Ascending aorta (tissue), 2 donors: ENCODE data around the gene KLHL9. TPM values are rescaled to one million over a fixed set of nuclear protein-coding genes. Genes with fewer than 3 reads are reported as not detected.

Experiments used
- DNase-seq, 2 donors: peaks; one replicate each; pipeline ENCODE4 v3.0.0-alpha.2; 2019; ENCODE audit warnings: low spot score in 2 of 2
- H3K27ac ChIP-seq, 2 donors: fragments of 200-600 bp; sonication (generic); one replicate each; pipeline ENCODE4 v1.5.1; 2016 to 2017; ENCODE audit warnings: mild to moderate bottlenecking in 1 of 2
- H3K27me3 ChIP-seq: fragments of 200-600 bp; sonication (generic); one replicate; pipeline ENCODE4 v1.5.1; 2017
- H3K36me3 ChIP-seq, 2 donors: fragments of 200-600 bp; sonication (generic); one replicate each; pipeline ENCODE4 v1.5.1; 2016
- H3K4me1 ChIP-seq, 2 donors: fragments of 200-600 bp; sonication (generic); one replicate each; pipeline ENCODE4 v1.5.1; 2016 to 2017; ENCODE audit warnings: mild to moderate bottlenecking in 1 of 2
- H3K4me3 ChIP-seq, 2 donors: fragments of 200-600 bp; sonication (generic); one replicate each; pipeline ENCODE4 v1.5.1; 2016 to 2017; ENCODE audit warnings: mild to moderate bottlenecking in 1 of 2
- H3K9me3 ChIP-seq, 2 donors: fragments of 200-600 bp; sonication (generic); one replicate each; pipeline ENCODE4 v1.5.1; 2016
- intact Hi-C: fragments of 100-400 bp; cut with DNase I; formaldehyde crosslinking; loops from one replicate; pipeline ENCODE4 v1.15.1; 2023
- total RNA-seq: library from RNA; depleted of rRNA; stranded (reverse); fragments of >200 nt; gene quantifications from one replicate; pipeline ENCODE4 v1.1.0, GENCODE V29; 2016
- TF ChIP-seq, protein P1 (sequence below), 3 experiments: fragments of 200-600 bp in 2 of 3; fragments of 450-650 bp in 1 of 3; sonication (generic) in 2 of 3; IDR thresholded peaks; one replicate each; pipeline ENCODE4 v1.5.1; 2016 to 2019; ENCODE audit warnings: antibody characterized with exemption in 3 of 3, mild to moderate bottlenecking in 1 of 3, moderate library complexity in 1 of 3

Gene KLHL9
- total RNA-seq, 1 donor from 2014 or later = 6.4 TPM

DNA sequence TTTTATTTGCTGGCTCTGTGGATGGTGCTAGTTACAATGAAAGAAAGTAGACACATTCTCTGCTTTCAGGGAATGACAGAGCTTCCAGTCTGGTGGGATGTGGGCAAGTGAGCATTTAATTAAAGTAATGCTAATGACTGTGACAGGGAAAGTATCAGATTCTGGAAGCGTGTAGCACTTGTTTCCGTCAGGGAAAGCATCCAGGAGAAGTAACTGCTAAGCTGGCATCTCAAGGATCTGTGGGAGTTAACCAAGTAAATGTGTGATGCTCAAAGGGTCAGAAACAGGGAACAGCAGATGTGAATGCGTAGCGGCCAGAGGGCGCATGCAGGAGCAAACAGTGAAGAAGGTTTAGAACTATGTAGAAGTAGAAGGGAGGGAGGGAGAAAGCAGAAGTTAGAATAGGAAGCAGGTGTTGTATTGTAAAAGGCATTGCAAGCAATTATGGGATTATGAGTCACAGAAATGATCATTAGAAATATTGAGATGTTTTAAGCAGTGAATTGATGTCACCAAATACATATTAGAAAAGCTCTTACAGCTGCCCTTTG lies 12.2 kb downstream of the KLHL9 start:
- Histone ChIP-seq H3K4me3 (no peak overlapping the region), H3K9me3 (no peaks in the 10 kb centered on the region), H3K4me1 (peaks cover 0 to 4% of the 10 kb centered on the region in 2 donors), H3K27me3 (no peaks in the 10 kb centered on the region), H3K36me3 (peaks cover 9 to 36% of the 10 kb centered on the region in 2 donors), H3K27ac (no peak overlapping the region)
- intact Hi-C loops = no loop called here
- DNase-seq = no peak
- TF ChIP-seq, protein P1, sequence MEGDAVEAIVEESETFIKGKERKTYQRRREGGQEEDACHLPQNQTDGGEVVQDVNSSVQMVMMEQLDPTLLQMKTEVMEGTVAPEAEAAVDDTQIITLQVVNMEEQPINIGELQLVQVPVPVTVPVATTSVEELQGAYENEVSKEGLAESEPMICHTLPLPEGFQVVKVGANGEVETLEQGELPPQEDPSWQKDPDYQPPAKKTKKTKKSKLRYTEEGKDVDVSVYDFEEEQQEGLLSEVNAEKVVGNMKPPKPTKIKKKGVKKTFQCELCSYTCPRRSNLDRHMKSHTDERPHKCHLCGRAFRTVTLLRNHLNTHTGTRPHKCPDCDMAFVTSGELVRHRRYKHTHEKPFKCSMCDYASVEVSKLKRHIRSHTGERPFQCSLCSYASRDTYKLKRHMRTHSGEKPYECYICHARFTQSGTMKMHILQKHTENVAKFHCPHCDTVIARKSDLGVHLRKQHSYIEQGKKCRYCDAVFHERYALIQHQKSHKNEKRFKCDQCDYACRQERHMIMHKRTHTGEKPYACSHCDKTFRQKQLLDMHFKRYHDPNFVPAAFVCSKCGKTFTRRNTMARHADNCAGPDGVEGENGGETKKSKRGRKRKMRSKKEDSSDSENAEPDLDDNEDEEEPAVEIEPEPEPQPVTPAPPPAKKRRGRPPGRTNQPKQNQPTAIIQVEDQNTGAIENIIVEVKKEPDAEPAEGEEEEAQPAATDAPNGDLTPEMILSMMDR (IDR thresholded peaks at IDR 0.05) = no peak

DNA sequence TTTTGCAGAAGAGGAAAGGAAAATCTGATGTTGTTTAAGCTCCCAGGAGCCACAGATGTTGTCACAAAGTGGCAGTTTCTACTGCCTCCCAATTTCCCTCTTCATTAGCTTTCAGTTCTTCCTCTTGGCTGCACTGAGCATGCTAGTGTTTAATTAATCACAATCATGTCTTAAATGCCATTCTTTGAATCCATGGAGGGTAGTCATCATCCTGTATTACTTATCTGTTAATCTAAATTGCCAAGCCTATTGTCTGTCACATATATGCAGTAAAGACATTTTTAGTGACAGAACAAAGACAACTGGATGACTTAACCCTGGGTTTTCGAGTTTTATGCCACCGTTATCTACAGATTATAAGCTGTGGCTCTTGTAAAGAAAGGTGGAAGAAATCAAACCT lies 14.7 kb downstream of the KLHL9 start:
- no peak overlapping the region for H3K27ac ChIP-seq
- H3K9me3 ChIP-seq = no peaks in the 10 kb centered on the region
- peaks cover 0 to 3% of the 10 kb centered on the region in 2 donors for H3K4me1 ChIP-seq
- no peak for DNase-seq
- H3K36me3 ChIP-seq = peaks cover 9 to 36% of the 10 kb centered on the region in 2 donors
- no peaks in the 10 kb centered on the region for H3K27me3 ChIP-seq
- TF ChIP-seq, protein P1 (IDR thresholded peaks at IDR 0.05) = no peak
- no peak overlapping the region for H3K4me3 ChIP-seq
- intact Hi-C loops = no loop called here

DNA sequence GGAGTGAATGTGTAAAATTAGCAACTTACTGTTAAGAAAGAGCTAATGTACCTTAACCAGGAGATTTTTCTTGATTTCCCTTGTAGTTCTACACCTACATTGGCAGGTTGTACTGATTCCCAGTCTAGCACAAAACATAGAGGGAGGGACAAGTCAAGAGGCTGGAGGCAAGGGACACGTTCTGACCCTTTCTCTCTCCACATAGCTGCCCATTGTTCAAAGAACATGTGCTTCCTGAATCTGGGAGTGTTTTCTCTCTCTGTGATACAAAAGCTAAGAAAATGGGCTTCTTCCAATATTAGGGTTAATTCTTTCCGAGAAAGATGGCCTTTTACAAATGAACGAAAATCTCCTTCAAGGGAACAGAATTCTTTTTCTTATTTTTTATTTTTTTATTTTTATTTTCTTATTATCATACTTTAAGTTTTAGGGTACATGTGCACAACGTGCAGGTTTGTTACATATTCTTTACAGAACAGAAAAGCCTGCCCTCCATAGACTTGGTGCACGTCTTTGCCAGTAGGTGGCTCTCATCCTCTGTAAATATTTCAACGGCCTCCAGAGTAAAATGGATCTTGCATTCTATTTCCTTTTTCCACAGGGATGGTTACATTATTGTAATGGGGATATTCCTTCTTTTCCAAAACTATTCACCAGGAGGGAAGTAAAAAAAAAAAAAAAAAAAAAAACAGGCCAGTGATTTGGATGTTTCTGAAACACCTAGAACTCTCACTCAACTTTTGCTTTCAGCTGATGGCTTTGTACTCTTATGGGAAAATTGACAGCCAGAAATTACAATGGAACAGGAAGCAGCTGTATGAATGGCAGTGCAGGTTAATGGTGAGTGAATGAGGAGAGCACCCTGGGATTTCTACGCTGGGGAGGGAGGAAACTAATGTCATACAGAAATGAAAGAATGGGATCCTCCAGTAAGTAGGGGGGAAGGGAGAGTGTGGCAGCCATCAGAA lies 17.0 kb downstream of the KLHL9 start:
- H3K4me3 ChIP-seq = no peak overlapping the region
- no peak for DNase-seq
- H3K27ac ChIP-seq = no peak overlapping the region
- no peaks in the 10 kb centered on the region for H3K27me3 ChIP-seq
- no peaks in the 10 kb centered on the region for H3K9me3 ChIP-seq
- TF ChIP-seq, protein P1 (IDR thresholded peaks at IDR 0.05) = peak in 2 of 3 experiments; percentile 58 to 63
- peaks cover 0 to 3% of the 10 kb centered on the region in 2 donors for H3K4me1 ChIP-seq
- H3K36me3 ChIP-seq = peaks cover 1 to 19% of the 10 kb centered on the region in 2 donors
- intact Hi-C loops = loop anchor here (5.0 kb wide), 1 partner anchor 139 kb away; no protein-coding TSS in a partner anchor

DNA sequence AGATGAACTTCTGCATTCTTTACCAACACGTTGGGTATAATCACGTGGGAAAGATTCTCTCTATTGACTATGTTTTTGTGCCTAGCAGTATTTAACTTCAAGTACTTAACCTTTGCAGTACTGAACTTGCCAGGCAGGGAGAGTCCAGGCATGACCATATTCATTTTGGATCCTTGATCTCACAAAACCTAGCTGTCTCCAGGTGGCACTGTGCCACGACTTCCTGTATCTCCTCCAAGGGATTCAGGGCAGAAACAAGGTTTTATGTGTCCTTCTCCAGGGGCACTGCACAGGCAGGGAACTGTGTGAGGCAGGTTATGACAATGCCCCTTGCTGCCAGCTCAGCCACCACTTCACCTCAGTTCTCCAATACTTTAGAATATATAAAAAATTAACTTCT lies 18.3 kb downstream of the KLHL9 start:
- Histone ChIP-seq H3K36me3 (peaks cover 0 to 8% of the 10 kb centered on the region in 2 donors), H3K4me1 (peaks cover 0 to 3% of the 10 kb centered on the region in 2 donors), H3K27me3 (no peaks in the 10 kb centered on the region), H3K9me3 (no peaks in the 10 kb centered on the region), H3K27ac (no peak overlapping the region), H3K4me3 (no peak overlapping the region)
- TF ChIP-seq, protein P1 (IDR thresholded peaks at IDR 0.05) = no peak
- DNase-seq = no peak
- intact Hi-C loops = loop anchor here (5.0 kb wide), 1 partner anchor 140 kb away; no protein-coding TSS in a partner anchor

DNA sequence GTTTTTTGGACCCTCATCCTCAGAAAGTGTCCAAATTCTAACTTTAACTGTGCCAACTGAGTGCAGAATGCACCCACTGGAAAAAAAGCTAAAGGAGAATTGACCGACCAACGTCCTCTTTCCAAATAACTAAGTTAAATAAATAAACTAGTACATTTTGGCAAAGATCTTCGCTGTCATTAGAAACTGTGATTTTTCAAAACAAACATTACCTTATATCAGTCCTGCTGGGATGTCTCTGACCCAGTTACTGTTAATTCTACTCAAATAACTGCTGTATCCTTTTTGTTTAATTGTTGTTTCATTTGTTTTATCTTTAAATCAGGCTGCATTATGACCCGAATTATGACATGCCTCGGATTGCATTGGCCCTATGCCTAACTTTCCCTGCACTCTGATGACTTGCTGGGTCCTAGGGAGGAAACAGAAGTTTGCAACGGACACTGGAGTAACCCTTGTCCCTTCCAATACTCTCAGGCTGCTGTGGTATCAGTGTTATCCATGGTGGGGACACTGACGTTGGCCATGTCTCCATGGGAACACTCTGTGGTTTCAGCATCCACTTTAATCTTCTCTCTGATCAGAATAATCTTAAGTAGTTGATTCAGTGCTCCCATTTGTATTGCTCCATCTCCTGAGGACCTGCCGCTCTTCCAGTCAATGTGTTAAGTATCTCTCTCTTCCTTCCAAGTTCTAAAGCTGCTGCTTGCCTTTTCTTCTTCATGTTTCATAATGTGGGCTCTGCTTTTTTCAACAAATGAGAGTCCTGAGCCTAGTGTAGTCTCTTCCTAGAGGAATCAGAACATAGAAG lies 19.0 kb downstream of the KLHL9 start:
- no peaks in the 10 kb centered on the region for H3K27me3 ChIP-seq
- intact Hi-C loops = loop anchor here (5.0 kb wide), 1 partner anchor 141 kb away; no protein-coding TSS in a partner anchor
- no peak overlapping the region for H3K27ac ChIP-seq
- no peak for DNase-seq
- peaks cover 0 to 3% of the 10 kb centered on the region in 2 donors for H3K36me3 ChIP-seq
- H3K4me3 ChIP-seq = no peak overlapping the region
- H3K4me1 ChIP-seq = peaks cover 0 to 3% of the 10 kb centered on the region in 2 donors
- TF ChIP-seq, protein P1 (IDR thresholded peaks at IDR 0.05) = no peak
- no peaks in the 10 kb centered on the region for H3K9me3 ChIP-seq
